H9 (cell line): Measurements from ENCODE around the gene MX1. TPM values are rescaled to one million over a fixed set of nuclear protein-coding genes. Genes with fewer than 3 reads are reported as not detected.

Source experiments
- DNase-seq: peaks from one replicate; pipeline ENCODE4 v3.0.0-alpha.2; 2017
- H2AFZ ChIP-seq: one replicate; pipeline ENCODE4 v1.6.1; 2013; ENCODE audit warnings: mild to moderate bottlenecking, low read length, control low read depth, moderate library complexity
- H2AK5ac ChIP-seq: 2 replicates; pipeline ENCODE4 v1.6.1; 2013; ENCODE audit warnings: low read length, control low read depth, mixed read lengths; ENCODE audit not compliant: insufficient read length
- H2BK120ac ChIP-seq: one replicate; pipeline ENCODE4 v1.6.1; 2013; ENCODE audit warnings: low read depth, mild to moderate bottlenecking, low read length, control low read depth, inconsistent platforms; ENCODE audit not compliant: poor library complexity, severe bottlenecking
- H2BK12ac ChIP-seq: 2 replicates; pipeline ENCODE4 v1.6.1; 2013; ENCODE audit warnings: low read length, control low read depth, mixed read lengths, low read depth; ENCODE audit not compliant: insufficient read length
- H2BK15ac ChIP-seq: 2 replicates; pipeline ENCODE4 v1.6.1; 2013; ENCODE audit warnings: low read depth, low read length, control low read depth
- H2BK20ac ChIP-seq: one replicate; pipeline ENCODE4 v1.6.1; 2013; ENCODE audit warnings: low read depth, mild to moderate bottlenecking, low read length, control low read depth, inconsistent platforms; ENCODE audit not compliant: poor library complexity, severe bottlenecking
- H2BK5ac ChIP-seq: 2 replicates; pipeline ENCODE4 v1.6.1; 2013; ENCODE audit warnings: low read length, control low read depth, mixed read lengths; ENCODE audit not compliant: insufficient read length
- H3K14ac ChIP-seq: 2 replicates; pipeline ENCODE4 v1.6.1; 2013; ENCODE audit warnings: low read length, control low read depth; ENCODE audit not compliant: insufficient read depth
- H3K18ac ChIP-seq: 2 replicates; pipeline ENCODE4 v1.6.1; 2013; ENCODE audit warnings: low read depth, mild to moderate bottlenecking, mixed read lengths, low read length, control low read depth; ENCODE audit not compliant: insufficient read length
- H3K23ac ChIP-seq: 2 replicates; pipeline ENCODE4 v1.6.1; 2013; ENCODE audit warnings: low read length, control low read depth, mixed read lengths, low read depth; ENCODE audit not compliant: insufficient read length
- H3K23me2 ChIP-seq: 2 replicates; pipeline ENCODE4 v1.6.1; 2013; ENCODE audit warnings: low read depth, mild to moderate bottlenecking, mixed read lengths, low read length, control low read depth; ENCODE audit not compliant: insufficient read length, poor library complexity, severe bottlenecking
- H3K27ac ChIP-seq: 2 replicates; pipeline ENCODE4 v1.5.1; 2013; ENCODE audit warnings: low read length, control low read depth, mixed read lengths, low read depth; ENCODE audit not compliant: insufficient read length
- H3K27me3 ChIP-seq: 2 replicates; pipeline ENCODE4 v1.6.1; 2013; ENCODE audit warnings: low read length, control low read depth, inconsistent platforms; ENCODE audit not compliant: insufficient read depth
- H3K4ac ChIP-seq: 2 replicates; pipeline ENCODE4 v1.6.1; 2013; ENCODE audit warnings: low read depth, mild to moderate bottlenecking, control low read depth, inconsistent platforms, low read length, moderate library complexity
- H3K4me1 ChIP-seq: 2 replicates; pipeline ENCODE4 v1.6.1; 2013; ENCODE audit warnings: low read length, control low read depth, inconsistent platforms; ENCODE audit not compliant: insufficient read depth
- H3K4me2 ChIP-seq: 2 replicates; pipeline ENCODE4 v1.6.1; 2013; ENCODE audit warnings: low read length, control low read depth, mixed read lengths; ENCODE audit not compliant: insufficient read length, insufficient read depth
- H3K56ac ChIP-seq: 2 replicates; pipeline ENCODE4 v1.6.1; 2013; ENCODE audit warnings: low read depth, mild to moderate bottlenecking, mixed read lengths, low read length, control low read depth; ENCODE audit not compliant: insufficient read length
- H3K79me1 ChIP-seq: 2 replicates; pipeline ENCODE4 v1.6.1; 2013; ENCODE audit warnings: low read depth, mild to moderate bottlenecking, moderate library complexity, low read length, control low read depth, inconsistent platforms; ENCODE audit not compliant: insufficient read depth, poor library complexity, severe bottlenecking
- H3K79me2 ChIP-seq: 2 replicates; pipeline ENCODE4 v1.6.1; 2013; ENCODE audit warnings: low read length, control low read depth, inconsistent platforms; ENCODE audit not compliant: insufficient read depth
- H3K9ac ChIP-seq: 2 replicates; pipeline ENCODE4 v1.6.1; 2013; ENCODE audit warnings: low read length, control low read depth, mixed read lengths; ENCODE audit not compliant: insufficient read length; ENCODE audit errors: extremely low read depth
- H3K9me3 ChIP-seq: one replicate; pipeline ENCODE4 v1.6.1; 2013; ENCODE audit warnings: low read depth, low read length, inconsistent platforms; ENCODE audit not compliant: control insufficient read depth
- H3T11ph ChIP-seq: one replicate; pipeline ENCODE4 v1.6.1; 2013; ENCODE audit warnings: mild to moderate bottlenecking, low read length, control low read depth, inconsistent platforms
- H4K20me1 ChIP-seq: one replicate; pipeline ENCODE4 v1.6.1; 2013; ENCODE audit not compliant: control insufficient read depth, insufficient read length, insufficient read depth
- H4K5ac ChIP-seq: 2 replicates; pipeline ENCODE4 v1.6.1; 2013; ENCODE audit warnings: low read depth, mild to moderate bottlenecking, mixed read lengths, low read length, control low read depth; ENCODE audit not compliant: insufficient read length
- H4K8ac ChIP-seq: replicated peaks from 2 replicates; pipeline ENCODE4 v1.6.1; 2013; ENCODE audit warnings: low read length, control low read depth, mixed read lengths, low read depth; ENCODE audit not compliant: insufficient read length
- H4K91ac ChIP-seq: 2 replicates; pipeline ENCODE4 v1.6.1; 2013; ENCODE audit warnings: low read depth, mild to moderate bottlenecking, moderate library complexity, mixed read lengths, low read length, control low read depth; ENCODE audit not compliant: insufficient read length
- H3K27ac Mint-ChIP-seq, 3 experiments: 2 replicates in 2 of 3; 3 replicates in 1 of 3; pipeline ENCODE4 v1.8.0; 2020 to 2021; ENCODE audit warnings: mixed read lengths in 3 of 3, mild to moderate bottlenecking in 1 of 3, moderate library complexity in 1 of 3
- H3K27me3 Mint-ChIP-seq: 2 replicates; pipeline ENCODE4 v1.8.0; 2021; ENCODE audit warnings: low read depth, mild to moderate bottlenecking, moderate library complexity, mixed read lengths
- H3K36me3 Mint-ChIP-seq, 3 experiments: 2 replicates in 2 of 3; 3 replicates in 1 of 3; pipeline ENCODE4 v1.8.0; 2020 to 2021; ENCODE audit warnings: low read depth in 3 of 3, mixed read lengths in 3 of 3; ENCODE audit not compliant: insufficient read depth in 1 of 3
- H3K4me1 Mint-ChIP-seq, 2 experiments: 2 replicates each; pipeline ENCODE4 v1.8.0; 2020; ENCODE audit warnings: mixed read lengths in 2 of 2
- H3K4me3 Mint-ChIP-seq, 2 experiments: 2 replicates in 1 of 2; 3 replicates in 1 of 2; pipeline ENCODE4 v1.8.0; 2020 to 2021; ENCODE audit warnings: mild to moderate bottlenecking in 2 of 2, mixed read lengths in 2 of 2, moderate library complexity in 1 of 2
- H3K9me3 Mint-ChIP-seq, 2 experiments: 2 replicates in 1 of 2; 3 replicates in 1 of 2; pipeline ENCODE4 v1.8.0; 2020; ENCODE audit warnings: mild to moderate bottlenecking in 2 of 2, mixed read lengths in 2 of 2, moderate library complexity in 1 of 2
- CTCF ChIP-seq: fragments of 200-600 bp; sonication (generic); conservative IDR thresholded peaks from 3 replicates; pipeline ENCODE4 v1.8.0; 2021; ENCODE audit warnings: antibody characterized with exemption, mild to moderate bottlenecking
- WGBS: extraction: QIAGEN DNeasy Blood & Tissue Kit; methylation state at CpG from one replicate; pipeline ENCODE4 v1.1.7; 2013; ENCODE audit warnings: missing lambda C conversion rate, low lambda C conversion rate, mixed read lengths; ENCODE audit not compliant: insufficient read length; ENCODE audit errors: extremely low coverage; 5-methylcytosine and 5-hydroxymethylcytosine counted together
- total RNA-seq: library from RNA; stranded (reverse); gene quantifications from 2 replicates; pipeline ENCODE4 v1.2.1, GENCODE V29; 2021

The MX1 gene
- total RNA-seq, 1 experiment from 2014 or later, result 6.3 TPM

GRCh38 chr21:41398831-41399230 lies 27.2 kb upstream of the MX1 start:
- peak; percentile 18 for DNase-seq
- Histone ChIP-seq H3K56ac (no peak overlapping the region), H2BK12ac (no peak overlapping the region), H3K4ac (no peak overlapping the region), H4K20me1 (no peaks in the 10 kb centered on the region), H3K14ac (no peak overlapping the region), H3K4me1 (peaks cover 3% of the 10 kb centered on the region; the same call in 1 of the 2 replicates), H3K4me2 (no peak overlapping the region), H3K18ac (no peak overlapping the region), H4K8ac (no peak overlapping the region), H2AK5ac (no peak overlapping the region), H2BK5ac (no peak overlapping the region), H4K5ac (no peak overlapping the region), H2BK20ac (no peak overlapping the region), H3K9ac (no peak overlapping the region), H2AFZ (no peak overlapping the region), H2BK120ac (no peak overlapping the region), H3K79me1 (no peaks in the 10 kb centered on the region), H4K91ac (no peak overlapping the region), H2BK15ac (no peak overlapping the region), H3K23me2 (no peaks in the 10 kb centered on the region), H3K9me3 (no peaks in the 10 kb centered on the region), H3K79me2 (no peaks in the 10 kb centered on the region), H3T11ph (no peak overlapping the region), H3K27ac (no peak overlapping the region), H3K27me3 (no peaks in the 10 kb centered on the region), H3K23ac (no peak overlapping the region)
- TF ChIP-seq CTCF, result no peak
- no CpG with 5 or more reads among the region's 16 CpGs for WGBS
- Mint-ChIP-seq H3K9me3 (no peaks in the 10 kb centered on the region; a peak in 1 of 5 replicates), H3K27ac (no peak overlapping the region), H3K4me3 (no peak overlapping the region), H3K4me1 (peaks cover 13 to 14% of the 10 kb centered on the region in 2 experiments), H3K36me3 (peaks cover 0 to 11% (median 0%) of the 10 kb centered on the region in 3 experiments; a peak in 2 of 7 replicates), H3K27me3 (peaks cover 2% of the 10 kb centered on the region)
